Small intestine (tissue), 16 donors: Measurements from ENCODE around the gene RIOK2. TPM values are rescaled to one million over a fixed set of nuclear protein-coding genes. Genes with fewer than 3 reads are reported as not detected.
A peak's percentile ranks its signal among the peaks of the same experiment; 100 is the strongest.

Experiments used
- DNase-seq, 2 donors: peaks; one replicate each; pipeline versions ENCODE4 v3.0.0 to v3.0.0-alpha.2; 2013
- FAIRE-seq: peaks from 2 replicates; lab custom pipeline; 2012; peaks lifted over from hg19 to GRCh38; lab: Jason Lieb, UNC
- H3K27ac ChIP-seq, 3 donors: one replicate each; pipeline ENCODE4 v1.5.1; 2013; ENCODE audit warnings: low read length in 2 of 3, mild to moderate bottlenecking in 2 of 3, control low read depth in 1 of 3, inconsistent platforms in 1 of 3, low read depth in 1 of 3, moderate library complexity in 1 of 3
- H3K27me3 ChIP-seq, 3 donors: one replicate each; pipeline ENCODE4 v1.6.1; 2013; ENCODE audit warnings: low read length in 3 of 3, inconsistent platforms in 1 of 3; ENCODE audit not compliant: control insufficient read depth in 3 of 3, insufficient read depth in 3 of 3
- H3K36me3 ChIP-seq, 3 donors: one replicate each; pipeline ENCODE4 v1.6.1; 2013; ENCODE audit warnings: low read length in 3 of 3, inconsistent platforms in 1 of 3, low read depth in 1 of 3, mild to moderate bottlenecking in 1 of 3, moderate library complexity in 1 of 3; ENCODE audit not compliant: control insufficient read depth in 3 of 3, insufficient read depth in 2 of 3
- H3K4me1 ChIP-seq, 3 donors: one replicate each; pipeline ENCODE4 v1.6.1; 2013; ENCODE audit warnings: low read length in 2 of 3, inconsistent platforms in 1 of 3, low read depth in 1 of 3, mild to moderate bottlenecking in 1 of 3, moderate library complexity in 1 of 3; ENCODE audit not compliant: control insufficient read depth in 3 of 3, insufficient read depth in 2 of 3
- H3K4me3 ChIP-seq, 3 donors: one replicate each; pipeline ENCODE4 v1.5.1; 2013; ENCODE audit warnings: low read length in 3 of 3, control low read depth in 1 of 3, inconsistent platforms in 1 of 3, low read depth in 1 of 3, mild to moderate bottlenecking in 1 of 3, moderate library complexity in 1 of 3
- H3K9me3 ChIP-seq, 2 donors: one replicate each; pipeline ENCODE4 v1.6.1; 2013; ENCODE audit warnings: low read depth in 1 of 2, low read length in 1 of 2; ENCODE audit not compliant: control insufficient read depth in 2 of 2, insufficient read depth in 1 of 2
- WGBS, 3 donors: extraction: QIAGEN DNeasy Blood & Tissue Kit; methylation state at CpG; one replicate each; pipeline ENCODE4 v1.1.7; 2013; 5-methylcytosine and 5-hydroxymethylcytosine counted together
- long read RNA-seq, 10 donors: transcript quantifications; one replicate each; lab custom pipeline, GENCODE V29; 2026
- polyA plus RNA-seq, 4 donors: library from polyadenylated mRNA; stranded (reverse) in 3 of 4; unstranded in 1 of 4; fragments of 200-250 nt in 3 of 4; fragments of 120-200 nt in 1 of 4; gene quantifications; one replicate each; pipeline versions ENCODE4 v1.2.1 to v1.2.3, GENCODE V29; 2013
- donor health status: healthy with polysubstance abuse.
- donor health status: control.
- donor health status: control.
- donor health status: Bipolar disorder and iron deficiency.
- donor health status: healthy.

RIOK2 gene
- polyA plus RNA-seq = 10 to 100 TPM in 2 of 4 donors, 1 to 10 TPM in 2; 6.9 to 33.6 (median 13.4) TPM
- long read RNA-seq, donor 1, transcript RIOK2-201 (10 exons, 3,922 nt) = major isoform, 16 of 38 reads
- long read RNA-seq, donor 1, transcript RIOK2-202 (8 exons, 2,149 nt) = minor isoform, 12 of 38 reads
- long read RNA-seq, donor 1, partial matches to known transcripts = 8 of 38 reads
- long read RNA-seq, donor 1, other reads (novel, unspliced or antisense) = 0 of 38 reads
- long read RNA-seq, donor 2, partial matches to known transcripts = 0 of 5 reads
- long read RNA-seq, donor 2, other reads (novel, unspliced or antisense) = 0 of 5 reads
- long read RNA-seq, donor 3, partial matches to known transcripts = 8 of 13 reads
- long read RNA-seq, donor 3, other reads (novel, unspliced or antisense) = 0 of 13 reads
- long read RNA-seq, donor 4, partial matches to known transcripts = 0 of 1 reads
- long read RNA-seq, donor 4, other reads (novel, unspliced or antisense) = 0 of 1 reads
- long read RNA-seq, donor 5, partial matches to known transcripts = 0 of 2 reads
- long read RNA-seq, donor 5, other reads (novel, unspliced or antisense) = 0 of 2 reads
- long read RNA-seq, donor 6, partial matches to known transcripts = 0 of 6 reads
- long read RNA-seq, donor 6, other reads (novel, unspliced or antisense) = 0 of 6 reads
- long read RNA-seq, donor 7, transcript RIOK2-201 (10 exons, 3,922 nt) = major isoform, 11 of 14 reads
- long read RNA-seq, donor 7, partial matches to known transcripts = 0 of 14 reads
- long read RNA-seq, donor 7, other reads (novel, unspliced or antisense) = 0 of 14 reads
- long read RNA-seq, donor 8 = 0 reads
- long read RNA-seq, donor 9, partial matches to known transcripts = 0 of 2 reads
- long read RNA-seq, donor 9, other reads (novel, unspliced or antisense) = 0 of 2 reads
- long read RNA-seq, donor 10, transcript RIOK2-202 (8 exons, 2,149 nt) = major isoform, 8 of 14 reads
- long read RNA-seq, donor 10, partial matches to known transcripts = 0 of 14 reads
- long read RNA-seq, donor 10, other reads (novel, unspliced or antisense) = 0 of 14 reads

DNA sequence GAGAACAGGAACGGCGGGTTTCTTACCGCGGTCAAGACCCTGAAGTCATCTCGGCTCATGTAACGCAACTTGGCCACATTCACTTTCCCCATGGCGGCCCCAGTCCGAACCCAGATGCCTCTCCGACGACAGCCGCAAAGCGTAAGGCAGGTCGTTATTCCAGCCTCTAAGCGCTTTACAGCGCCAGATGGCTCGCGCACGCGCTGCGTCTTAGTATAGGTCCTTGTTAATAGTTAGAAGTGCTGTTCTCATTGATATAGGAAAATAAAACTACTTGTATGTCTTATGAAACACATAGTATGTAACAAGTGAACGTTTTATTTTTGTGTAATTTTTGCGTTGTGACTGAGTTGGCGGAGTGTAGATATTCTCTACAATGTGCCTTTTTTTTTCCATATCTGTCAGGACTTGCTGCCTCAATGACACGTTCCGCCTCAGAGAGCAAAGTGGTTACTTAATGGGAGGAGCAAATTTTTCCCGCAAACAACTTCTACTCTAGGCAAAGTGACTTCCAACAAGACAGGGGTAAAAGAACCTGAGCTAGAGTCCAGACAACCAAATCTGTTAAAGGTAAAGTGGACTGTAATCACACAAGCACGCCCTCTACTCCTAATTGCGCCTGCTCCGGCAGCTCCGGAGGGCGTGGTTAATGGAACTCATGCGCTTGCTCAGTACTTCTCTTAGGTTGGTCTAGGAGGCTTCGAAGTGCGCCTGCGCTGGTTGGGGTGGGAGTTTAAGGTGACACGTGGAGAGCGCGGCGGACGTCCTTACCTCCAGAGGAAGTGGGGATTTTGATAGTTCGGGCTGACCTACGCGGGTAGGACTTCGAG lies at the start of gene RIOK2:
RIOK2 (minus strand) TSS at position 148 of the 830 bp plus-strand sequence; CDS start at position 92, 56 bp downstream.
- FAIRE-seq (no peak), DNase-seq (peak; percentile 97 to 98)
- Histone ChIP-seq H3K9me3 (no peaks in the 10 kb centered on the region), H3K27ac (peak within 1 kb of the TSS; percentile 76 to 95 (median 95)), H3K27me3 (no peaks in the 10 kb centered on the region), H3K4me3 (peak within 1 kb of the TSS; percentile 69 to 90 (median 87)), H3K4me1 (peaks cover 0 to 11% (median 6%) of the 10 kb centered on the region in 3 donors), H3K36me3 (peaks cover 0 to 7% (median 0%) of the 10 kb centered on the region in 3 donors)
- WGBS, 3 donors = 0 to 1% (median 0%) methylated on average over 44 of the region's 44 CpGs

DNA sequence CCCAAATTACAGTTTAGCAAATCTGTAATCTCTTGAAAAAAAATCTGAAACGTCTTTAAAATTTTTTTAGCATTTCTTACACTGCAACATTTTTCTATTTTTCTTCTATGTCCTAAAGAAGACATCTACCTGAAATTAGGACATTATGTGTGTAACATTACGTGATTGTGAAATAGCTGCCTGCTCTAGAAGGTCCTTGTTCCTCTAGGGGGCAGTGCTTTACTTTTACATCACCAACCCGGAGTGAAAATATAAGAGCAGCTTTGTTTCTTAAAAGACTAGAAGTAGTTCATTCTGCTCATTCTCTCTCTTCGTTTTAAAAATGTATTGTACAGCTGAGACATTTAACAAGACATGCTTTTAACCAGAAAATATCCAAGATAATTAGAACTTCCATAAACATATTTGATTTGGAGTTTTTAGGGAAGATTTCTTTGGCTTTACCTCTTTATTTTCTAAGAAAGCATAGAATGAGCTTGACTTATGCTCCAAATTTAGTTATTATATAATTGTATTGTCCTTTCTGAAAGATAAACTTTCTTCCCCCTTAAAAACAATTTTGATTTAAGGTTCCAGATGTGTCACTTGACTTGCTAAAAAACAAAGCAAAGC lies 48.1 kb upstream of the RIOK2 start:
- WGBS, 3 donors = 0 to 3% (median 1%) methylated on average over 4 of the region's 4 CpGs
- H3K27ac ChIP-seq = no peak overlapping the region
- FAIRE-seq (peak; percentile 89), DNase-seq (peak; percentile 75 to 80)
- no peaks in the 10 kb centered on the region for H3K4me1 ChIP-seq
- no peak overlapping the region for H3K4me3 ChIP-seq
- H3K27me3 ChIP-seq = no peaks in the 10 kb centered on the region
- H3K36me3 ChIP-seq = no peaks in the 10 kb centered on the region
- no peaks in the 10 kb centered on the region for H3K9me3 ChIP-seq

DNA sequence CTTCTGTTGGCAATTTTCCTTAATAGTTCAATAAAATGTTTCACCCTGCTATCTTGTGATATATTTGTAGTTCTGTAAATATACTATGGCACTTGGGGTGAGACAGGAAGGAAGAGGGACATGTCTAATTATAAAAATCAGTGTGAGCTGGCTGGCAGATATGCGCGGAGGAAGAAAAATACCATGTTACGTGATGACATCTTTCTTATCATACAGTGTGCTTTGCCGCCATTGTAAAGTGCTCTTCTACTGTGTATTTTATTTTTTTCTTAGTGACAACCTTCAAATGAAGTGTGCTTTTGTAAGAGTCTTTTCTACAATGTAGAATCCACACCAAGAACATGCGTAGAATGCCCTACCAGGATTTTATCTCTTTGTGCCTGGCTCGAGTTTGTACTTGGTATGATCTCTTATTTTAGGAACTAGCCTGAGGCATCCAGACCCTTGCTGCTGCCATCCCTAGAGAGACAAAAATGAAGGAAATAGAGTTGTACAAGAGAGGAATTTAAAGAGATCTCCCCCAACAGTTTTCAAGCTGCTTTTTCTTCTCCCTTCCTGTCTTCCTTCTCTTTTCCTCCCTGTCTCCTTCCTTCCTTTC lies 46.7 kb upstream of the RIOK2 start:
- H3K27me3 ChIP-seq = no peaks in the 10 kb centered on the region
- 76 to 85% (median 77%) methylated on average over 6 of the region's 6 CpGs for WGBS, 3 donors
- no peak overlapping the region for H3K4me3 ChIP-seq
- no peaks in the 10 kb centered on the region for H3K36me3 ChIP-seq
- H3K27ac ChIP-seq = no peak overlapping the region
- no peak for FAIRE-seq
- H3K4me1 ChIP-seq = no peaks in the 10 kb centered on the region
- no peaks in the 10 kb centered on the region for H3K9me3 ChIP-seq
- no peak for DNase-seq

DNA sequence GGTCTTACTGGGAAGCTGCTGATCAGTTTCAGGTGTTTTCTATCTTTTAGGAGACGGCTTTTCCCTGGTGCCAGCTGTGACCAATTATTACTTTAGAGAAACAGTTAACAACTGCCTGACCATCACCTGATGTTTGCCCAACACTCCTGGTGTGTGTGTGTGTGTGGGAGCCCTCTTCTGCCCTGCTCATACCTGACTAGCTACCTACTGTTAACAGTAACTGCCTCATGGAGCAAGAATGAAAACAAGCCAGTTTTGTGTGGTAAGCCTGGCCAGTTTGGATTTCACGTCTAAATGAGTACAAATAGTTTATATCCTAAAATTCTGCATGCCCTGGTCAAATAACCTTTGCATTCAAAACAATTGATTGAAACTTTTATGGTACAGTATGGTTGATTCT lies 46.1 kb upstream of the RIOK2 start:
- no peaks in the 10 kb centered on the region for H3K4me1 ChIP-seq
- H3K36me3 ChIP-seq = no peaks in the 10 kb centered on the region
- H3K27ac ChIP-seq = no peak overlapping the region
- no peaks in the 10 kb centered on the region for H3K9me3 ChIP-seq
- DNase-seq (no peak), FAIRE-seq (no peak)
- 73 to 86% (median 79%) methylated on average over 2 of the region's 2 CpGs for WGBS, 3 donors
- no peaks in the 10 kb centered on the region for H3K27me3 ChIP-seq
- no peak overlapping the region for H3K4me3 ChIP-seq

DNA sequence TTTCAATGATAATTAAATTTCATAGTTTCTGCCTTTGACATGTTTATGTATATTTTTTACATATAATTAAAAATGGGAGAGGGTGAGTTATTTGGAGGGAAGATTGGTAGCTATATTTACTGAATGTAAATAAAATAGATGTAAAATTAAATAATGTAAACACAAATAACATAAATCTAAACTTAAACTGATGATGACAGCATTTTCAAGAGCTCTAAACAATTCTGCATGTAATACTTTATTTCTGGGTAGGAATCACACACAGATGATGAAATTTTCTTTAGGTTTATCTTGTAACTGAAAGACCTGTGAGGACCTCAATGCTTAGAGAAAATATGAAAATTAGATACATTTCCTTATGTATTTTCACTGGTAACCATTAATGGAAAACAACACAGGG lies 42.2 kb upstream of the RIOK2 start:
- H3K36me3 ChIP-seq = no peaks in the 10 kb centered on the region
- no peaks in the 10 kb centered on the region for H3K27me3 ChIP-seq
- no peak overlapping the region for H3K27ac ChIP-seq
- no peak overlapping the region for H3K4me3 ChIP-seq
- DNase-seq (no peak), FAIRE-seq (no peak)
- no peaks in the 10 kb centered on the region for H3K4me1 ChIP-seq
- H3K9me3 ChIP-seq = no peaks in the 10 kb centered on the region

DNA sequence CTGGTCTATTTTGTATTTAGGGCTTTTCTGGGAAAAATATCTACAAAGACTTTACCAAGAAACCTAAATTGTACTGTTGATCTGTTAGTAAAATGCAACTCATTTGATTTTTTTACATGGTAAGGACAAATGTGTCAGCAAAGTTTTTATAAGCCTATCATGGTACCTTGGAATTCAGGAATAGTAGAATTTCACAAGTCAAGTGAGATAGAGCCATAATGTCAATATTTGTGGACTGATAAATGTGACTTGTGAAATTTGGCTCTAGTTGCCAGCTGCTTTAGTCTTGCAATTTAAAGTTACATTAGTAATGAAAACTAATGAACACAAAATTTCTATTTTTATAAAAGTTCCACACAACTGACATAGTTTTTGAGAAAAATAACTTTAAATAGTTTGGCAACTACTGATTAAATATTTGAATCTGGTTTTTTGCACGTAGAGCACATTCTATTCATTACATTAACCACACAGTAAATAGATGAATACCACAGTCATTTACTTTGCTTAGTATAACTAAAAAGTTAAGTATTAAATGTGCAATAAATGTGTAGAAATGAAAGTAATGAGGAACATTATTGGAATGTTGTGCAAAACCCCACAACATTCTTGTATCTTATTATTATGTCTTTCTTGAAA lies 41.2 kb upstream of the RIOK2 start:
- H3K4me3 ChIP-seq = no peak overlapping the region
- no peak overlapping the region for H3K27ac ChIP-seq
- H3K27me3 ChIP-seq = no peaks in the 10 kb centered on the region
- DNase-seq (no peak), FAIRE-seq (no peak)
- no peaks in the 10 kb centered on the region for H3K36me3 ChIP-seq
- H3K4me1 ChIP-seq = no peaks in the 10 kb centered on the region
- WGBS, 3 donors = 45 to 53% (median 49%) methylated on average over 1 of the region's 1 CpG
- H3K9me3 ChIP-seq = no peaks in the 10 kb centered on the region

DNA sequence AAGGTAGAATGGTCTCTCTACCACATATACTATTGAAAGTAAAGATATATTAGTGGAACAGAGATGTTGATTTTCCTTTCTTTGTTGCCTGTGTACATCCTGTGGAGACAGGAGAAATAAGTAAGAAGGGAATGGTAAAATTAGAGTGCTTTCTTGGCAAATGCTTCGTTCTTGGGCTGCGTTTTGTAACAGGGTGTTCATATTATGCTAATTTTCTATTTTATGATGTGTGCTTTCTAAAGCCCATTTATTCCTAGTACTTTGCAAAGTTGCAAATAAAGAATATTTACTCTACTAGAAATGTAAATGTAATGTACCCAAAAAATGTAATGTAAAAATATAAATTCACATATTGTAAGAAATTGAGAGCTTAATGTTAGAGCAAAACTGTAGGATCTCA lies 40.5 kb upstream of the RIOK2 start:
- no peaks in the 10 kb centered on the region for H3K36me3 ChIP-seq
- no peaks in the 10 kb centered on the region for H3K4me1 ChIP-seq
- FAIRE-seq = no peak
- no peak overlapping the region for H3K27ac ChIP-seq
- H3K27me3 ChIP-seq = no peaks in the 10 kb centered on the region
- WGBS, 3 donors = 87 to 93% (median 92%) methylated on average over 2 of the region's 2 CpGs
- no peak overlapping the region for H3K4me3 ChIP-seq
- H3K9me3 ChIP-seq = no peaks in the 10 kb centered on the region
- no peak for DNase-seq
